Adipose tissue (tissue), 3 donors: ENCODE results near the gene NRP1. TPM values are rescaled to one million over a fixed set of nuclear protein-coding genes. Genes with fewer than 3 reads are reported as not detected.

Source experiments
- H3K27ac ChIP-seq: one replicate; pipeline ENCODE4 v1.5.1; 2013; ENCODE audit warnings: low read depth, low read length
- WGBS, 3 donors: extraction: QIAGEN DNeasy Blood & Tissue Kit; methylation state at CpG; one replicate each; pipeline ENCODE4 v1.1.7; 2013; 5-methylcytosine and 5-hydroxymethylcytosine counted together
- polyA plus RNA-seq, 3 donors: library from polyadenylated mRNA; stranded (reverse); fragments of 200-250 nt; gene quantifications; one replicate each; pipeline ENCODE4 v1.2.3, GENCODE V29; 2013
- donor health status: healthy with polysubstance abuse.
- donor health status: Bipolar disorder and iron deficiency.
- donor health status: healthy.

The NRP1 gene
- polyA plus RNA-seq, 3 donors, result 16.0 to 70.9 (median 35.8) TPM

GRCh38 chr10:33352615-33353014, 18.1 kb upstream of the NRP1 start:
- no peak overlapping the region for H3K27ac ChIP-seq
- WGBS, 3 donors, result 84 to 94% (median 89%) methylated on average over 3 of the region's 3 CpGs

GRCh38 chr10:33352175-33352574, 17.7 kb upstream of the NRP1 start:
- 61 to 81% (median 65%) methylated on average over 3 of the region's 3 CpGs for WGBS, 3 donors

GRCh38 chr10:33350041-33350440, 15.6 kb upstream of the NRP1 start:
- no peak overlapping the region for H3K27ac ChIP-seq
- 76 to 92% (median 92%) methylated on average over 2 of the region's 2 CpGs for WGBS, 3 donors

More at GRCh38 chr10:33352175-33352574, 17.7 kb upstream of the NRP1 start:
- H3K27ac ChIP-seq, result no peak overlapping the region

- no peak overlapping the region for H3K27ac ChIP-seq
Observed at GRCh38 chr10:33349268-33349667, 14.8 kb upstream of the NRP1 start.

GRCh38 chr10:33347211-33347610, 12.7 kb upstream of the NRP1 start:
- no peak overlapping the region for H3K27ac ChIP-seq
- 51 to 84% (median 52%) methylated on average over 2 of the region's 2 CpGs for WGBS, 3 donors

- no peak overlapping the region for H3K27ac ChIP-seq
- WGBS, 3 donors, result 89 to 92% (median 90%) methylated on average over 5 of the region's 5 CpGs
Observed at GRCh38 chr10:33345236-33345635, 10.8 kb upstream of the NRP1 start.

- WGBS, 3 donors, result 85 to 98% (median 88%) methylated on average over 2 of the region's 2 CpGs
- no peak overlapping the region for H3K27ac ChIP-seq
Observed at GRCh38 chr10:33344676-33345075, 10.2 kb upstream of the NRP1 start.

GRCh38 chr10:33341637-33342036, 7.2 kb upstream of the NRP1 start:
- WGBS, 3 donors, result 45 to 70% (median 54%) methylated on average over 1 of the region's 1 CpG
- H3K27ac ChIP-seq, result no peak overlapping the region

GRCh38 chr10:33337326-33337957, 3.0 kb upstream of the NRP1 start:
- WGBS, 3 donors, result 41 to 48% (median 42%) methylated on average over 11 of the region's 11 CpGs
- no peak overlapping the region for H3K27ac ChIP-seq

GRCh38 chr10:33336582-33337325, 2.3 kb upstream of the NRP1 start:
- 2% methylated on average over 59 to 67 of the region's 67 CpGs for WGBS, 3 donors

GRCh38 chr10:33335801-33336581, 1.5 kb upstream of the NRP1 start:
- WGBS, 3 donors, result 0 to 1% (median 0%) methylated on average over 47 to 52 of the region's 52 CpGs

More at GRCh38 chr10:33336582-33337325, 2.3 kb upstream of the NRP1 start:
- peak overlapping the region; percentile 49 for H3K27ac ChIP-seq

GRCh38 chr10:33335551-33335800, 1.0 kb upstream of the NRP1 start:
- 0 to 1% (median 0%) methylated on average over 15 to 21 of the region's 21 CpGs for WGBS, 3 donors
- H3K27ac ChIP-seq, result peak overlapping the region; percentile 62

More at GRCh38 chr10:33335801-33336581, 1.5 kb upstream of the NRP1 start:
- peak overlapping the region; percentile 49 for H3K27ac ChIP-seq

- WGBS, 3 donors, result 0 to 1% (median 0%) methylated on average over 49 to 68 of the region's 68 CpGs
- peak overlapping the region; percentile 62 for H3K27ac ChIP-seq
Observed at GRCh38 chr10:33334805-33335550, 511 bp upstream of the NRP1 start.

- H3K27ac ChIP-seq, result peak overlapping the region; percentile 65
- 9 to 38% (median 10%) methylated on average over 7 of the region's 7 CpGs for WGBS, 3 donors
Observed at GRCh38 chr10:33333260-33334101, 986 bp downstream of the NRP1 start.

GRCh38 chr10:33332183-33333065, 2.0 kb downstream of the NRP1 start:
- no peak overlapping the region for H3K27ac ChIP-seq
- 35 to 47% (median 41%) methylated on average over 5 of the region's 5 CpGs for WGBS, 3 donors

- WGBS, 3 donors, result 17 to 38% (median 37%) methylated on average over 2 of the region's 2 CpGs
- no peak overlapping the region for H3K27ac ChIP-seq
Observed at GRCh38 chr10:33331379-33331694, 3.1 kb downstream of the NRP1 start.
